ENCODE results near the gene THAP3. TPM values are rescaled to one million over a fixed set of nuclear protein-coding genes. Genes with fewer than 3 reads are reported as not detected.

Gene THAP3
- total RNA-seq, 4 donors from 2014 or later, result 13.8 to 34.6 (median 25.0) TPM

- no peak for DNase-seq (ENCODE audit: extremely low spot score)
- Histone ChIP-seq H3K27ac (replicated peaks in 1 of 4) (peak overlapping the region; percentile 84 to 92 (median 91)), H3K4me3 (no peak overlapping the region), H3K27me3 (no peaks in the 10 kb centered on the region), H3K9me3 (no peaks in the 10 kb centered on the region), H3K4me1 (peaks cover 17 to 60% (median 46%) of the 10 kb centered on the region in 4 donors), H3K36me3 (peaks cover 35 to 72% (median 54%) of the 10 kb centered on the region in 4 donors)
- TF ChIP-seq, protein P1, sequence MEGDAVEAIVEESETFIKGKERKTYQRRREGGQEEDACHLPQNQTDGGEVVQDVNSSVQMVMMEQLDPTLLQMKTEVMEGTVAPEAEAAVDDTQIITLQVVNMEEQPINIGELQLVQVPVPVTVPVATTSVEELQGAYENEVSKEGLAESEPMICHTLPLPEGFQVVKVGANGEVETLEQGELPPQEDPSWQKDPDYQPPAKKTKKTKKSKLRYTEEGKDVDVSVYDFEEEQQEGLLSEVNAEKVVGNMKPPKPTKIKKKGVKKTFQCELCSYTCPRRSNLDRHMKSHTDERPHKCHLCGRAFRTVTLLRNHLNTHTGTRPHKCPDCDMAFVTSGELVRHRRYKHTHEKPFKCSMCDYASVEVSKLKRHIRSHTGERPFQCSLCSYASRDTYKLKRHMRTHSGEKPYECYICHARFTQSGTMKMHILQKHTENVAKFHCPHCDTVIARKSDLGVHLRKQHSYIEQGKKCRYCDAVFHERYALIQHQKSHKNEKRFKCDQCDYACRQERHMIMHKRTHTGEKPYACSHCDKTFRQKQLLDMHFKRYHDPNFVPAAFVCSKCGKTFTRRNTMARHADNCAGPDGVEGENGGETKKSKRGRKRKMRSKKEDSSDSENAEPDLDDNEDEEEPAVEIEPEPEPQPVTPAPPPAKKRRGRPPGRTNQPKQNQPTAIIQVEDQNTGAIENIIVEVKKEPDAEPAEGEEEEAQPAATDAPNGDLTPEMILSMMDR (IDR thresholded peaks at IDR 0.05), result no peak
- TF ChIP-seq POLR2A (IDR thresholded peaks at IDR 0.05; ENCODE audit: low read depth) (no peak), EP300 (IDR thresholded peaks at IDR 0.05) (no peak), POLR2AphosphoS5 (IDR thresholded peaks at IDR 0.05) (no peak)
- intact Hi-C loops (cut with DNase I), result no loop called here
- 69% methylated on average over 14 of the region's 14 CpGs for WGBS
These were observed 1.3 kb upstream of the THAP3 start for GRCh38 chr1:6623269-6623965.

DNA sequence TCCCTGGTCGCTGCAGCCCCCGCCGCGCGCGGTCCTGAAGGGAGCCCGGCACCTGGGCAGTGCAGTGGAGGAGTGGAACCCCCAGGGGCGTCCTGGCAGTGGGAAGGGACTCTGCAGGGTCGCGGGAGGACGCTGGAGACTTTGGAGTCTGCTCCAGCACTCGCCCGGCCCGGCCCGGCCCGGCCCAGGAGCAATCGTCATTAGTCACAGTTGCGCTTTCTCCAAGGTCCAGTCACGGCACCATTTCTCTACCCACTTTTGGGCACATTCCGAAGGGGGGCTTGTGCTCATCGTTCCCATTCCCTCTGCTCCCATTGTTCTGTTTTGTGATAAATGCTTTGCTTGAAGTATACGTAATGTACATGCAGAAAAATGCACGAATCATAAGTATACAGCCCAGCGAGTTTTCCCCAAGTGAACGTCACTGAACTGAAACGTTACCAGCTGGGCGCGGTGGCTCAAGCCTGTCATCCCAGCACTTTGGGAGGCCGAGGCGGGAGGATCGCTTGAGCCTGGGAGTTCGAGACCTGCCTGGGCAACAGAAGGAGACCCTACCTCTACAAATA, 999 bp downstream of the THAP3 start:
- WGBS, result 7% methylated on average over 19 of the region's 32 CpGs
- peaks cover 17 to 64% (median 49%) of the 10 kb centered on the region in 4 donors for H3K4me1 ChIP-seq
- no peaks in the 10 kb centered on the region for H3K9me3 ChIP-seq
- H3K36me3 ChIP-seq, result peaks cover 39 to 72% (median 60%) of the 10 kb centered on the region in 4 donors
- intact Hi-C loops (cut with DNase I), result loop anchor here (5.0 kb wide), 1 partner anchor 48 kb away; the partner anchor contains the start of gene ZBTB48
- H3K4me3 ChIP-seq, result peak overlapping the region; percentile 76 to 99 (median 84)
- no peak for DNase-seq (ENCODE audit: extremely low spot score)
- TF ChIP-seq POLR2A (IDR thresholded peaks at IDR 0.05; ENCODE audit: low read depth) (no peak), POLR2AphosphoS5 (IDR thresholded peaks at IDR 0.05) (peak; percentile 12 to 29)
- H3K27me3 ChIP-seq, result no peaks in the 10 kb centered on the region
- peak overlapping the region; percentile 84 to 92 (median 91) for H3K27ac ChIP-seq (replicated peaks in 1 of 4)

DNA sequence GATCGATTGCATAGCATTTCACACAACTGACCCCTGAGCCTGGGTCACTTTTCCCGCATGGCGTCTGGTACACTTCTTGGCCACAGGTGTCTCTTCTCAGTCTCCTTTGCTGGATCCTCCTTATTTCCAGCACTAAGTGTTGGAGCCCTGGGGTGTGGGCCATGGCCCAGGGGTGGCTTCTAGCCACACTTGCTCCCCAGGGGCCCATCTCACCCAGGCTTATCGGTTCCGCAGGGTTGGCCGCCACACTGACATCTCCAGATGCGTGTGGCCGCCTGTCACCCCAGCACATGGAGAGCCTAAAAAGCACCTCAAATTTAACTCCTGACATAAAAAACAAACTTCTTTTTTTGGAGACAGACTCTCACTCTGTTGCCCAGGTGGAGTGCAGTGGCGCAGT, 2.4 kb downstream of the THAP3 start:
- H3K27ac ChIP-seq (replicated peaks in 1 of 4), result no peak overlapping the region
- no peaks in the 10 kb centered on the region for H3K9me3 ChIP-seq
- no peaks in the 10 kb centered on the region for H3K27me3 ChIP-seq
- H3K36me3 ChIP-seq, result peaks cover 33 to 72% (median 59%) of the 10 kb centered on the region in 4 donors
- TF ChIP-seq POLR2AphosphoS5 (IDR thresholded peaks at IDR 0.05) (no peak), EP300 (IDR thresholded peaks at IDR 0.05) (no peak), POLR2A (IDR thresholded peaks at IDR 0.05; ENCODE audit: low read depth) (no peak)
- TF ChIP-seq, protein P1 (IDR thresholded peaks at IDR 0.05), result no peak
- H3K4me3 ChIP-seq, result no peak overlapping the region
- peaks cover 17 to 60% (median 49%) of the 10 kb centered on the region in 4 donors for H3K4me1 ChIP-seq
- intact Hi-C loops (cut with DNase I), result loop anchor here (5.0 kb wide), 1 partner anchor 50 kb away; the partner anchor contains the start of gene ZBTB48
- no peak for DNase-seq (ENCODE audit: extremely low spot score)
- WGBS, result 87% methylated on average over 9 of the region's 9 CpGs

DNA sequence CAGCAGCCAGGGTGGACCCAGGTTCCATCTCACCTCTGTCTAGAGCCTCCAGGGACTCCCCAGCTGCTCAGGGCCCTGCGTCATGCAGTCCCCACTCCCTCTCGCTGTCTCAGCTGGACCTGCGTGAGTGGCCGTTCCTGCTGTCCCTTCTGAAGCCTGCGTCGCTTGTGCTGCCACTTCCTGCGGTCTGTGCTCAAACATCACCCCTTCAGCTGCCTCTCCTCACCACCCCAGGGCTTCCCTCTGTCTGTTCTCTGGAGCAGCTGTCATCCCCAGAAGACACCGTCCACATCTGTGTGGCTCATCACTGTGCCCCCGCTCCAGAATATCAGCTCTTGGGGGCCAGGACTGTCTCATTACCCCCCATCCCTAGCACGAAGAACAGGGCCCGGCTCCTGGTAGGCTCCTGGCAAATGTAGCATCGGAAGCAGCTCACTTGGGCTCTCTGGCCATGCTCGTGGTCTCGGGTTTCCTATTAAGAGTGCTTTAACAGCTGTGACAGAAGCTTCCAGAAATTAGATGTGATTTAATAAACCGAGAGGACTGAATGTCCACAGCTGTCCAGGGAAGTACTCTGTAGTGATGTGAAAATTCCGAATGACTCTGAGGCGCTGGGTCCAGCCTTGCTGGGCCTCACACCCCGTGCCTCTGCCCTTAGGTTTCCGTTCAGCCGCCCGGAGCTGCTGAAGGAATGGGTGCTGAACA, 3.3 kb downstream of the THAP3 start:
- intact Hi-C loops (cut with DNase I), result loop anchor here (5.0 kb wide), 1 partner anchor 51 kb away; the partner anchor contains the start of gene ZBTB48
- 85% methylated on average over 20 of the region's 21 CpGs for WGBS
- Histone ChIP-seq H3K4me3 (no peak overlapping the region), H3K27ac (replicated peaks in 1 of 4) (no peak overlapping the region), H3K36me3 (peaks cover 38 to 72% (median 63%) of the 10 kb centered on the region in 4 donors), H3K9me3 (no peaks in the 10 kb centered on the region), H3K4me1 (peaks cover 17 to 51% (median 45%) of the 10 kb centered on the region in 4 donors), H3K27me3 (no peaks in the 10 kb centered on the region)
- DNase-seq (ENCODE audit: extremely low spot score), result no peak
- no peak for TF ChIP-seq EP300 (IDR thresholded peaks at IDR 0.05)
- TF ChIP-seq, protein P1 (IDR thresholded peaks at IDR 0.05), result no peak
- TF ChIP-seq POLR2A (IDR thresholded peaks at IDR 0.05; ENCODE audit: low read depth), result no peak
- TF ChIP-seq POLR2AphosphoS5 (IDR thresholded peaks at IDR 0.05), result no peak

Measured in esophagus muscularis mucosa (tissue), 4 donors.